Left lung (tissue), 10 donors: ENCODE measurements around the gene RAB8B. TPM values are rescaled to one million over a fixed set of nuclear protein-coding genes. Genes with fewer than 3 reads are reported as not detected.
A peak's percentile ranks its signal among the peaks of the same experiment; 100 is the strongest.

Experiments
- ATAC-seq: fragments of 200-7000 bp; cut with Tn5 transposase; one replicate; pipeline ENCODE4 v1.9.1; 2020; ENCODE audit warnings: moderate library complexity
- DNase-seq, 4 donors: peaks; one replicate each; pipeline ENCODE4 v3.0.0-alpha.2; 2013 to 2020
- H3K27ac ChIP-seq, 2 donors: fragments of 200-600 bp; sonication (generic) in 1 of 2; one replicate each; pipeline versions ENCODE4 v1.5.0 to v1.8.0; 2020 to 2021
- H3K27me3 ChIP-seq, 2 donors: fragments of 200-600 bp; sonication (generic) in 1 of 2; one replicate each; pipeline versions ENCODE4 v1.5.0 to v1.8.0; 2020 to 2021
- H3K36me3 ChIP-seq, 2 donors: fragments of 200-600 bp; sonication (generic) in 1 of 2; one replicate each; pipeline versions ENCODE4 v1.5.0 to v1.8.0; 2020 to 2021
- H3K4me1 ChIP-seq, 2 donors: fragments of 200-600 bp; one replicate each; pipeline ENCODE4 v1.8.0; 2021
- H3K4me3 ChIP-seq, 2 donors: fragments of 200-600 bp; sonication (generic) in 1 of 2; one replicate each; pipeline versions ENCODE4 v1.5.0 to v1.8.0; 2020 to 2021; ENCODE audit warnings: mild to moderate bottlenecking in 1 of 2
- H3K9me3 ChIP-seq, 2 donors: fragments of 200-600 bp; sonication (generic) in 1 of 2; one replicate each; pipeline versions ENCODE4 v1.5.0 to v1.8.0; 2020 to 2021
- intact Hi-C, 2 donors: fragments of 100-400 bp; cut with DNase I; formaldehyde crosslinking; loops; one replicate each; pipeline versions ENCODE4 v1.11.2 to v1.14.2; 2022
- polyA plus RNA-seq, 6 donors: library from polyadenylated mRNA; unstranded; fragments of 120-200 nt; gene quantifications; one replicate each; pipeline ENCODE4 v1.2.1, GENCODE V29; 2013; ENCODE audit not compliant: insufficient read length in 6 of 6
- total RNA-seq, 2 donors: library from RNA; stranded (reverse); fragmentation: NEBNext Ultra II Directional; extraction: Animal tissue kit (Norgen Biotek cat#: 25700); gene quantifications; one replicate each; pipeline ENCODE4 v1.2.1, GENCODE V29; 2021
- TF ChIP-seq, protein P1 (sequence below), 2 donors: fragments of 200-600 bp; sonication (generic) in 1 of 2; IDR thresholded peaks; one replicate each; pipeline versions ENCODE4 v1.5.0 to v1.8.0; 2021; ENCODE audit warnings: antibody characterized with exemption in 2 of 2
- donor health status: DM: no; HTN: yes; CAD: no.
- donor health status: DM: no; HTN: no; CAD: no.

RAB8B gene
- total and polyA plus RNA-seq, 8 donors, result 45.1 to 62.2 (median 57.0) TPM

- intact Hi-C loops, result no loop called here
- ATAC-seq (no peak), DNase-seq (no peak)
- Histone ChIP-seq H3K9me3 (no peaks in the 10 kb centered on the region), H3K4me3 (no peak overlapping the region), H3K36me3 (peaks cover 0 to 70% of the 10 kb centered on the region in 2 donors), H3K27ac (no peak overlapping the region), H3K27me3 (no peaks in the 10 kb centered on the region), H3K4me1 (peaks cover 16 to 32% of the 10 kb centered on the region in 2 donors)
- TF ChIP-seq, protein P1, sequence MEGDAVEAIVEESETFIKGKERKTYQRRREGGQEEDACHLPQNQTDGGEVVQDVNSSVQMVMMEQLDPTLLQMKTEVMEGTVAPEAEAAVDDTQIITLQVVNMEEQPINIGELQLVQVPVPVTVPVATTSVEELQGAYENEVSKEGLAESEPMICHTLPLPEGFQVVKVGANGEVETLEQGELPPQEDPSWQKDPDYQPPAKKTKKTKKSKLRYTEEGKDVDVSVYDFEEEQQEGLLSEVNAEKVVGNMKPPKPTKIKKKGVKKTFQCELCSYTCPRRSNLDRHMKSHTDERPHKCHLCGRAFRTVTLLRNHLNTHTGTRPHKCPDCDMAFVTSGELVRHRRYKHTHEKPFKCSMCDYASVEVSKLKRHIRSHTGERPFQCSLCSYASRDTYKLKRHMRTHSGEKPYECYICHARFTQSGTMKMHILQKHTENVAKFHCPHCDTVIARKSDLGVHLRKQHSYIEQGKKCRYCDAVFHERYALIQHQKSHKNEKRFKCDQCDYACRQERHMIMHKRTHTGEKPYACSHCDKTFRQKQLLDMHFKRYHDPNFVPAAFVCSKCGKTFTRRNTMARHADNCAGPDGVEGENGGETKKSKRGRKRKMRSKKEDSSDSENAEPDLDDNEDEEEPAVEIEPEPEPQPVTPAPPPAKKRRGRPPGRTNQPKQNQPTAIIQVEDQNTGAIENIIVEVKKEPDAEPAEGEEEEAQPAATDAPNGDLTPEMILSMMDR (IDR thresholded peaks at IDR 0.05), result no peak
Observed at GRCh38 chr15:63151665-63152064, 37.7 kb upstream of the RAB8B start.

DNA sequence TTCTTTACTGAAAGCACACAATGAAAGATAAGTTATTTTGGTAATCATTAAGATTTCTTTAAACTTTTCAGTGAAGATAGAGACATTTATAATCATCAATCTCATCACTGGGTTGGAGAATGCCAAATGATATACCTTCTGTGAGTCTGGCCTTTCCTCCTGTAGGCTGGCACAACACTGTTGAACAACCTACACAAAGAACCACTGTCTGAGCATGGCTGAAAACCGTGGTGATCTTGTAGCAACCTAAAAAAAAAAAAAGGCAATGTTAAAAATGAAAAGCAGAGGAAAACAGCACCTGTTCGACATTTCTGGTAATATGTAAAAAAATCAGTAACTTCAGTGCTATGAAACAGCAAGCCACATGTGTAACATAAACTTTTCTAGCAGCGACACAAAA lies 33.9 kb upstream of the RAB8B start:
- Histone ChIP-seq H3K4me3 (peak overlapping the region; percentile 68 to 83), H3K27me3 (no peaks in the 10 kb centered on the region), H3K27ac (no peak overlapping the region), H3K4me1 (peaks cover 16 to 35% of the 10 kb centered on the region in 2 donors), H3K36me3 (peaks cover 0 to 39% of the 10 kb centered on the region in 2 donors), H3K9me3 (no peaks in the 10 kb centered on the region)
- no peak for ATAC-seq
- TF ChIP-seq, protein P1 (IDR thresholded peaks at IDR 0.05), result no peak
- no peak for DNase-seq
- intact Hi-C loops, result no loop called here

- H3K36me3 ChIP-seq, result peaks cover 0 to 37% of the 10 kb centered on the region in 2 donors
- H3K27ac ChIP-seq, result peak overlapping the region; percentile 96 to 99
- DNase-seq (no peak), ATAC-seq (no peak)
- no peaks in the 10 kb centered on the region for H3K9me3 ChIP-seq
- peaks cover 16 to 35% of the 10 kb centered on the region in 2 donors for H3K4me1 ChIP-seq
- TF ChIP-seq, protein P1 (IDR thresholded peaks at IDR 0.05), result no peak
- H3K4me3 ChIP-seq, result peak overlapping the region; percentile 68 to 83
- intact Hi-C loops, result no loop called here
- H3K27me3 ChIP-seq, result no peaks in the 10 kb centered on the region
Observed at GRCh38 chr15:63156086-63156710, 33.2 kb upstream of the RAB8B start.

DNA sequence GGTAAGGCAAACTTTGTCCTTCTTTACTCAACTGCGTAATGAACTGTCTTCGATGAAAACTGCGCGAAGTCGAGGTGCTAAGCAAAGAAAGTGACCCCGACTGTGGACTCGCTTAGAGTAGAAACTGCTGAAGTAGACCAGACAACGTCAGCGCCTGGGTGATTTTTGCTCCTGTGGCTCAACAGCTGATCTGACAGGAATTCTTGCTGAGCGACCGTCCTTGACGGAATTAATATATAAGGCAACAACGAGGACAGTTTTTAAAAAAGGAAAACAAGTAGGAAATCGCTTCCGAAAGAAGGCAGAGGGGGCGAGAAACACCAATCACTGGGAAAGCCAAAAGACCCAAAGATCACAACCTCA lies 32.7 kb upstream of the RAB8B start:
- Histone ChIP-seq H3K27me3 (no peaks in the 10 kb centered on the region), H3K27ac (peak overlapping the region; percentile 96 to 99), H3K9me3 (no peaks in the 10 kb centered on the region), H3K4me3 (peak overlapping the region; percentile 68 to 83), H3K4me1 (peaks cover 16 to 35% of the 10 kb centered on the region in 2 donors), H3K36me3 (peaks cover 0 to 31% of the 10 kb centered on the region in 2 donors)
- DNase-seq (peak in 2 of 4 donors; percentile 43 to 57), ATAC-seq (peak; percentile 57)
- TF ChIP-seq, protein P1 (IDR thresholded peaks at IDR 0.05), result no peak
- intact Hi-C loops, result no loop called here

- DNase-seq, result peak; percentile 93 to 97 (median 94)
- ATAC-seq, result peak; percentile 97
- Histone ChIP-seq H3K4me1 (peaks cover 16 to 35% of the 10 kb centered on the region in 2 donors), H3K27ac (peak within 1 kb of the TSS; percentile 96 to 99), H3K27me3 (no peaks in the 10 kb centered on the region), H3K36me3 (peaks cover 0 to 27% of the 10 kb centered on the region in 2 donors), H3K4me3 (peak within 1 kb of the TSS; percentile 68 to 83), H3K9me3 (no peaks in the 10 kb centered on the region)
- TF ChIP-seq, protein P1 (IDR thresholded peaks at IDR 0.05), result no peak
- intact Hi-C loops, result no loop called here
Observed at GRCh38 chr15:63157118-63157843, 32.1 kb upstream of the RAB8B start, which contains the start of gene RPS27L. Gene RPS27L (minus strand): TSS chr15:63157477. CDS start chr15:63157405, 72 bp downstream.
